Measurements from ENCODE around the gene IDI1. TPM values are rescaled to one million over a fixed set of nuclear protein-coding genes. Genes with fewer than 3 reads are reported as not detected.

The IDI1 gene
- polyA plus RNA-seq, 1 of the 3 experiments (the other 2 are of a cell fraction) = 15.9 TPM

- H3K79me2 ChIP-seq (ENCODE audit: insufficient read depth) = peaks cover 53% of the 10 kb centered on the region
- peaks cover 22% of the 10 kb centered on the region for H3F3A ChIP-seq (replicated peaks; ENCODE audit: insufficient read depth)
- ChIA-PET CTCF (interaction anchor here (1.2 to 1.5 kb wide), 2 partner anchors 10 to 203 kb away, joined by 3 read pairs; no protein-coding TSS in a partner anchor), POLR2A (no interaction called here)
- H3K27me3 ChIP-seq (ENCODE audit: insufficient read depth) = no peaks in the 10 kb centered on the region
- peaks cover 16% of the 10 kb centered on the region for H4K20me1 ChIP-seq (ENCODE audit: insufficient read depth)
- H3K9me3 ChIP-seq = no peaks in the 10 kb centered on the region
- no peaks in the 10 kb centered on the region for H3K9me2 ChIP-seq
- H3K27ac ChIP-seq (ENCODE audit: low read depth in 2 of 2, low read length in 1 of 2) = no peak overlapping the region
- H3K36me3 ChIP-seq (replicated peaks in 1 of 2; ENCODE audit: control insufficient read depth in 1 of 2, insufficient read depth in 2 of 2, low read length in 1 of 2) = peaks cover 25 to 34% of the 10 kb centered on the region in 2 experiments
- peaks cover 7 to 13% of the 10 kb centered on the region in 2 experiments; a peak in 3 of 4 replicates for H3K4me1 ChIP-seq (ENCODE audit: control insufficient read depth in 1 of 2, insufficient read depth in 2 of 2, low read depth in 1 of 2, low read length in 1 of 2)
- DNase-seq = no peak
- WGBS (ENCODE audit: low lambda C conversion rate) = 87% methylated on average over 6 of the region's 6 CpGs
- no peak overlapping the region for H2AFZ ChIP-seq (ENCODE audit: low read depth)
- H3K4me3 ChIP-seq (ENCODE audit: low read depth in 2 of 2, low read length in 1 of 2) = no peak overlapping the region
- no peak overlapping the region for H3K4me2 ChIP-seq
- H3K9ac ChIP-seq = no peak overlapping the region
- TF ChIP-seq RXRA (IDR thresholded peaks at IDR 0.05; ENCODE audit: borderline replicate concordance, low read depth) (no peak), USF2 (IDR thresholded peaks at IDR 0.05; ENCODE audit: borderline replicate concordance, low read depth, low read length) (no peak), TAF1 (IDR thresholded peaks at IDR 0.05; ENCODE audit: borderline replicate concordance, low read depth, low read length) (no peak)
These were observed 3.5 kb downstream of the IDI1 start for GRCh38 chr10:1045415-1045814.

- Histone ChIP-seq H3K36me3 (replicated peaks in 1 of 2; ENCODE audit: control insufficient read depth in 1 of 2, insufficient read depth in 2 of 2, low read length in 1 of 2) (peaks cover 29 to 39% of the 10 kb centered on the region in 2 experiments), H3K4me1 (ENCODE audit: control insufficient read depth in 1 of 2, insufficient read depth in 2 of 2, low read depth in 1 of 2, low read length in 1 of 2) (peaks cover 3 to 12% of the 10 kb centered on the region in 2 experiments; a peak in 2 of 4 replicates), H3K9ac (no peak overlapping the region), H3K27me3 (ENCODE audit: insufficient read depth) (no peaks in the 10 kb centered on the region), H4K20me1 (ENCODE audit: insufficient read depth) (peaks cover 16% of the 10 kb centered on the region), H3K27ac (ENCODE audit: low read depth in 2 of 2, low read length in 1 of 2) (peak overlapping the region in 1 of 2 experiments; percentile 20; a peak in 1 of 4 replicates), H3K9me3 (no peaks in the 10 kb centered on the region), H3K79me2 (ENCODE audit: insufficient read depth) (peaks cover 48% of the 10 kb centered on the region), H2AFZ (ENCODE audit: low read depth) (no peak overlapping the region), H3K4me3 (ENCODE audit: low read depth in 2 of 2, low read length in 1 of 2) (no peak overlapping the region), H3K4me2 (no peak overlapping the region), H3F3A (replicated peaks; ENCODE audit: insufficient read depth) (peaks cover 18% of the 10 kb centered on the region), H3K9me2 (no peaks in the 10 kb centered on the region)
- 81% methylated on average over 4 of the region's 4 CpGs for WGBS (ENCODE audit: low lambda C conversion rate)
- ChIA-PET POLR2A (no interaction called here), CTCF (interaction anchor here (1.2 to 1.5 kb wide), 2 partner anchors 10 to 203 kb away, joined by 3 read pairs; no protein-coding TSS in a partner anchor)
- DNase-seq = no peak
- TF ChIP-seq ELF1 (IDR thresholded peaks at IDR 0.05) = no peak
- no peak for TF ChIP-seq IRF3 (IDR thresholded peaks at IDR 0.05; ENCODE audit: low read depth, low read length)
- no peak for TF ChIP-seq TAF1 (IDR thresholded peaks at IDR 0.05; ENCODE audit: borderline replicate concordance, low read depth, low read length)
- TF ChIP-seq TEAD4 (IDR thresholded peaks at IDR 0.05; ENCODE audit: borderline replicate concordance, insufficient read depth) = no peak
- no peak for TF ChIP-seq USF2 (IDR thresholded peaks at IDR 0.05; ENCODE audit: borderline replicate concordance, low read depth, low read length)
- TF ChIP-seq MXI1 (IDR thresholded peaks at IDR 0.05; ENCODE audit: low read depth, low read length) = no peak
- no peak for TF ChIP-seq FOXM1 (IDR thresholded peaks at IDR 0.05; ENCODE audit: low read depth)
- no peak for TF ChIP-seq FOXJ3 (CRISPR knock-in tag; IDR thresholded peaks at IDR 0.05)
- TF ChIP-seq FOSL2 (IDR thresholded peaks at IDR 0.05; ENCODE audit: borderline replicate concordance, low read depth) = no peak
- no peak for TF ChIP-seq POLR2AphosphoS5 (IDR thresholded peaks at IDR 0.05; ENCODE audit: low read depth, low read length)
- TF ChIP-seq CHD2 (IDR thresholded peaks at IDR 0.05; ENCODE audit: low read length, partially characterized antibody) = no peak
- no peak for TF ChIP-seq RFX5 (IDR thresholded peaks at IDR 0.05; ENCODE audit: low read length)
- no peak for TF ChIP-seq MAX (IDR thresholded peaks at IDR 0.05; ENCODE audit: low read depth)
These were observed 4.0 kb downstream of the IDI1 start for GRCh38 chr10:1044964-1045363.
